ACC112 (cell line): ENCODE measurements around the gene NNAT.
"Not testable (repeated sequence)": the region's sequence is repeated elsewhere in the genome, so short reads cannot be mapped to it uniquely, and the experiment has no call there.

ENCODE experiments used
- H2AFZ ChIP-seq: fragments of 200-600 bp; sonication (generic); one replicate; pipeline ENCODE4 v1.6.0; 2017; ENCODE audit warnings: antibody characterized with exemption, low read length; ENCODE audit not compliant: unreplicated experiment
- H3K27ac ChIP-seq: fragments of 200-600 bp; sonication (generic); 2 replicates; pipeline ENCODE4 v1.5.1; 2014; ENCODE audit warnings: low read depth, mild to moderate bottlenecking, antibody characterized with exemption, low read length, moderate library complexity
- H3K27me3 ChIP-seq: fragments of 200-600 bp; sonication (generic); 2 replicates; pipeline ENCODE4 v1.6.1; 2014; ENCODE audit warnings: mild to moderate bottlenecking, antibody characterized with exemption, low read length, moderate library complexity, mixed read lengths; ENCODE audit not compliant: insufficient read depth
- H3K36me3 ChIP-seq: fragments of 200-600 bp; sonication (generic); 2 replicates; pipeline ENCODE4 v1.6.1; 2016; ENCODE audit warnings: mild to moderate bottlenecking, antibody characterized with exemption, low read length, moderate library complexity, mixed read lengths; ENCODE audit not compliant: insufficient read depth
- H3K4me1 ChIP-seq: fragments of 200-600 bp; sonication (generic); one replicate; pipeline ENCODE4 v1.6.1; 2016; ENCODE audit warnings: low read length, mixed read lengths; ENCODE audit not compliant: insufficient read depth, unreplicated experiment, control insufficient read depth
- H3K4me3 ChIP-seq: fragments of 200-600 bp; sonication (generic); 2 replicates; pipeline ENCODE4 v1.5.1; 2014; ENCODE audit warnings: mild to moderate bottlenecking, low read depth, low read length
- H3K79me2 ChIP-seq: fragments of 200-600 bp; sonication (generic); one replicate; pipeline ENCODE4 v1.6.0; 2016; ENCODE audit warnings: low read length; ENCODE audit not compliant: control insufficient read depth, unreplicated experiment, insufficient read depth

NNAT gene, protein sequence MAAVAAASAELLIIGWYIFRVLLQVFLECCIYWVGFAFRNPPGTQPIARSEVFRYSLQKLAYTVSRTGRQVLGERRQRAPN

DNA sequence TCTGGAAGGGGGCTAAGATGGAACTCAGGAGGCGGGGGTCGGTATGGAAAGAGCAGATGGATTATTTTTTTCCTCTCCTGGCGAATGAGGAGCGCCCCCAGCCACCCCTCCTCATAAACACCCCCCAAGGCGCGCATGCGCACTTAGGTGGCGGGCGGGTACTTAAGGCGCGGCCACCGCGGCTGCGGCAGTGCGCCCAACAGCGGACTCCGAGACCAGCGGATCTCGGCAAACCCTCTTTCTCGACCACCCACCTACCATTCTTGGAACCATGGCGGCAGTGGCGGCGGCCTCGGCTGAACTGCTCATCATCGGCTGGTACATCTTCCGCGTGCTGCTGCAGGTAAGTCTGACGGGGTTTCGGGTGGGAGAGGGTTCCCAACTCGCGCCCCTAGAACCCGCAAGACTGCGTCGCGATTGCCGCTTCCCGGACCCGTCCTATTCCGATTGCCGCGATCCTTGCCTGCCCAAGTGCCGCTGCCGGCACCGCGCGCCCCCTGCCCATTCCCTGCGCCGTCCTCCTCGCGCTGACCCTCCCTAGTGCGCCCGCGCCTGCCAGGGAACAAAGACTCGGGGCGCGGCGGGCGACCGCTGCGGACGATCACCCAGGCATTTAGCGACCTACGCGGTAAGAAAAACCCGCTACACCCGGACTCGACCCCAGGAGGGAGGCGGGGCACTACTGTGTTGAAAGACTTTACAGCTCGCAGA lies at the start of gene NNAT:
Gene NNAT, plus strand, starts transcription at position 190 of the 711 bp plus-strand sequence. Its CDS starts 82 bp downstream, at position 272.
- Histone ChIP-seq H2AFZ (no peak within 1 kb of the TSS), H3K27me3 (no peaks in the 10 kb centered on the region), H3K4me3 (no peak within 1 kb of the TSS)

DNA sequence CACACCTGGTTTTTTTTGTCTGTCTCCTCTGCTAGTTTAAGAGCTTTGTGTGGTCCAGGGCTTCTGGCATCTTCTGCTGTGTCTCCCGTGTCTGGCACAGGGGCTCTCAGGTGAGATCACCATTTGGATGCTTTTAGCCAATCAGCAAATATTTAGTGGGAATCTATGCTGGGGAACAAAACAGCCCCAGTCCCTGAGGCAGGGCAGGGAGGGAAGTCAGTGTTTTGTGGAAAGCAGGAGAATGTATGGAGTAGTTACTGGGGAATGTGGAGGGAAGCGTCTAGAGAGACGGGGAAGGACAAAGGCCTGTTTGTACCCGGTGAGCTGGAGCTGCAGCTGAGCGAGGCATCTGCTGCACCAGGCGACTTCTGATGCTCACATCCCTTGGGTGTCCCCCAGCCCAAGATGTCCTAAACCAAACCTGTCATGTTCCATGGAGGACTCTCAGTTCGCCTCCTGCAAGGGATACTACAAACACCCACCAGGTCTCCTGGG lies 49.3 kb upstream of the NNAT start:
- peaks cover 47% of the 10 kb centered on the region for H3K27me3 ChIP-seq
- no peaks in the 10 kb centered on the region for H3K4me1 ChIP-seq
- no peak overlapping the region for H2AFZ ChIP-seq
- no peaks in the 10 kb centered on the region for H3K36me3 ChIP-seq
- no peaks in the 10 kb centered on the region for H3K79me2 ChIP-seq
- H3K27ac ChIP-seq, result no peak overlapping the region
- H3K4me3 ChIP-seq, result no peak overlapping the region

More for the DNA sequence above, at the start of gene NNAT:
- peaks cover 14% of the 10 kb centered on the region for H3K4me1 ChIP-seq
- peaks cover 88% of the 10 kb centered on the region for H3K79me2 ChIP-seq
- H3K36me3 ChIP-seq, result peaks cover 13% of the 10 kb centered on the region
- no peak within 1 kb of the TSS for H3K27ac ChIP-seq

DNA sequence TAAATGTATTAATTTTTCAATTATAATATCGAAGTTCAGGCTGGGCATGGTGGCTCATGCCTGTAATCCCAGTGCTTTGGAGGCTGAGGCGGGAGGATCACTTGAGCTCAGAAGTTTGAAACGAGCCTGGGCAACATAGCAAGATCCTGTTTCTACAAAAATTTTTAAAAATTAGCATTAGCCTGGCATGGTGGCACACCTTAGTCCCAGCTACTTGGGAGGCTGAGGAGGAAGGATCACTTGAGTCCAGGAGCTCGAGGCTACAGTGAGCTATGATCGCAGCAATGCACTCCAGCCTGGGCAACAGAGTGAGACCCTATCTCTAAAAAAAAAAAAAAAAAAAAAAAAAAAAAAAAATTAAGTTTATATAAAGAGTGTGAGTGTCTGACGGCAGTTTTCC lies 48.6 kb upstream of the NNAT start:
- not testable (repeated sequence) for H3K79me2 ChIP-seq, H3K36me3 ChIP-seq, H2AFZ ChIP-seq, H3K4me1 ChIP-seq, H3K27ac ChIP-seq, H3K4me3 ChIP-seq
- H3K27me3 ChIP-seq, result peaks cover 47% of the 10 kb centered on the region

DNA sequence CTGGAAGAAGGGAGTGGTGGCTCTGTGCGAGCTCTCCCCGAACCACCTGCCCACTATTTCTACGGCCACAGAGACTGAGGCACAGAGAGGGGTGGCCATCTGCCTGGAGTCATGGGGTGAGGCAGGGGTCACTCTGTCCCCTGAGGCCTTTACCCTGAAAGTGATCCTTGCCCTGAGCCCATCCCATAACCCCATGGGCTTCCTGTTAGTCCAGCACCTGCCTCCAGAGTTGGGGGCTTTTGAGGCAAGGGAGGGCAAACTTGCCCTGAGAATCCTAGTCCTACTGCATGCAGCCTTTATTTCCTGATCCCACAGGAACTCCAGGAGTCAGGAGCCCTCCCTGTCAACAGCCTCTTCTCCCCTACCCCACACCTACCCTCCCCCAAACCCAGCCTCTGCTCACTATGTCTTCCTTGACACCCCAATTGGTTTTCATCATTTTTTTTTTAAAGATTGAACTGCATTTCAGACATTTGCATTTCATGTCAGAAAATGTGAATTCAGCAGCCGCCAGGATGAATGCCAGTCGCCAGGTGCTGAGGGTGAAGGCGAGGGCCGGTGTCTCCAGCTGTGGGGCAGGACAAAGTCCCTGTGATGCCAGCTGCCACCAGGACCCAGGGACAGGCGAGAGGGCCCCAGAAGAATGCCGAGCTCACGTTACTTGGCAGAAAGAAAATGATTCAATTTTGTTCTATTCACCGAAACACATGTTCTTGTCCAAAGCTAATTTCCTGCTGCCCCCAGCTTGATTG lies 47.6 kb upstream of the NNAT start:
- no peak overlapping the region for H3K4me3 ChIP-seq
- H3K27me3 ChIP-seq, result peaks cover 49% of the 10 kb centered on the region
- no peaks in the 10 kb centered on the region for H3K79me2 ChIP-seq
- H3K4me1 ChIP-seq, result no peaks in the 10 kb centered on the region
- no peak overlapping the region for H2AFZ ChIP-seq
- no peak overlapping the region for H3K27ac ChIP-seq
- H3K36me3 ChIP-seq, result no peaks in the 10 kb centered on the region

DNA sequence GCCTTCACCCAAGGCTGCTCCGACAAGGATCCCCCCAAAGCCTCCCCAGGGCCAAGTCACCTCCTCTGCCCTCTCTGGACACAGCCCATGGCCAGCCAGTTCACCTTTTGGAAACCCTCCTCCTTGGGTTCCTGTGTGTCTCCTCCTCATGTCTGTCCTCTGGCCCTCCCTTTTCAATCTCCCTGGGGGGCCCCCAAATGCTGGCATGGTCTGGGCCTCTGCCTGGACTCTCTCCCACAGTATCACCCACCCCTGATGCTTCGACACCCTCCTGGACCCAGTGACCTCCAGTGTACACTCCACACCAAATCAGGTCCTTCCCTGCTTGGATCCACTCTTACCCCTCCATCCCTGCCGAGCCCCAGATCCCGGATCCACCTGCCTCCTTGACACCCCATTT lies 46.7 kb upstream of the NNAT start:
- Histone ChIP-seq H3K27ac (no peak overlapping the region), H2AFZ (no peak overlapping the region), H3K79me2 (no peaks in the 10 kb centered on the region), H3K4me1 (no peaks in the 10 kb centered on the region), H3K36me3 (no peaks in the 10 kb centered on the region), H3K4me3 (no peak overlapping the region), H3K27me3 (peaks cover 59% of the 10 kb centered on the region)

DNA sequence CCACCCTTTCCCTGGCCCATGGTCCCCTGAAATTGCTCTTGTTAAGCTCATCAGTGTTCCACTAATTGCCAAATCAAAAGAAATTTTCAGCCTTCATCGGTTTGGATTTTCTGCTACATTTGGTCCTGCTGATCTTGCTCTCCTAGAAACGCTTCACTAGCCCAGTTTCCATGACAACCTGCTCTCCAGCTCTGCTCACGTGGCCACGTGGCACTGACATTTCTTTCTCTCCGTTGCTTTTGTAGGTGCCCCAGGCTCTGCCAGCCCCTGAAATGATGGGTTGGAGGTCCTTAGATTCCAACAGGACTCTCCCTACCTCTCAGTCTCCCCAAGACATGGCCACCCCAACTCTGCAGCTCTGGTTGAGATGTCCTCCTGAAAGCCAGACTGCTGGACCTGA lies 45.8 kb upstream of the NNAT start:
- peaks cover 67% of the 10 kb centered on the region for H3K27me3 ChIP-seq
- H3K27ac ChIP-seq, result no peak overlapping the region
- H3K4me3 ChIP-seq, result no peak overlapping the region
- no peak overlapping the region for H2AFZ ChIP-seq
- no peaks in the 10 kb centered on the region for H3K4me1 ChIP-seq
- no peaks in the 10 kb centered on the region for H3K36me3 ChIP-seq
- no peaks in the 10 kb centered on the region for H3K79me2 ChIP-seq

DNA sequence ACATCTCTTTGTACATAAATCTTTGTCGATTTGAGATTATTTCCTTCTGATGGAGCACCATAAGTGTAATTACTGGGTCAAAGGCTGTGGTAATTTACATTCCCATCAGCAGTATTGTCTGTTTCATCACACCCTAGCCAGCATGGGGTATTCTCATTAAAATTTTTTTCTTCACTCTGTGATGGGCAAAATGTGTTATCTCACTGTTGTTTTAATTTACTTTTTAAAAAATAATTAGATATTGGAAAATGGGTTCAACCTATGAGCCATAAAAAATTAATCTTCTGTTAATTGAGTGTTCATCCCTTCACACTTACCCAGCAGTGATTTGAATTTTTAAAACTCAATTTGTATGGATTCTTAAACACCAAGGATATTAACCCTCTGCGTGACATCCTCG lies 44.0 kb upstream of the NNAT start:
- H3K27me3 ChIP-seq, result peaks cover 80% of the 10 kb centered on the region
- H3K79me2 ChIP-seq, result no peaks in the 10 kb centered on the region
- no peak overlapping the region for H3K27ac ChIP-seq
- no peaks in the 10 kb centered on the region for H3K4me1 ChIP-seq
- H3K4me3 ChIP-seq, result no peak overlapping the region
- no peaks in the 10 kb centered on the region for H3K36me3 ChIP-seq
- H2AFZ ChIP-seq, result no peak overlapping the region

DNA sequence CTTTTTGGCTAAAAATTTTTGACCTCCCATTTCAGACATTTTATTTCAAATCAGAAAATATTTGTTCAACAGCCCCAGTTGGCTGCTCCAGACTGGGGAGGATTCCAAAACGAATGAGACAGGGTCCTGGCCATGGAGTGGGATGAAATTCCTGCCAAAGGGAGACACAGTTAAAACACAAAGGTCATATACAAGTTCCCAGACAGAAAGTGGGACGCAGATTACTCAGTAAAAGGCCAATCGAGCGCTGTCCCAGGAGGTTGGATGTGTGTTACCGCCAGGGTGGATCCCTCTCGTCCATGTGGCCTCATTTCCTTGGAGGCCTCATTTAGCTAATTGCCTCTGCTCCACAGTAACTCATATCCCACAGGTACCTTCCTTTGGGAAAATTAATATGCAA lies 41.8 kb upstream of the NNAT start:
- Histone ChIP-seq H3K36me3 (no peaks in the 10 kb centered on the region), H3K79me2 (no peaks in the 10 kb centered on the region), H2AFZ (no peak overlapping the region), H3K4me3 (no peak overlapping the region), H3K27me3 (peaks cover 87% of the 10 kb centered on the region), H3K27ac (no peak overlapping the region), H3K4me1 (no peaks in the 10 kb centered on the region)

DNA sequence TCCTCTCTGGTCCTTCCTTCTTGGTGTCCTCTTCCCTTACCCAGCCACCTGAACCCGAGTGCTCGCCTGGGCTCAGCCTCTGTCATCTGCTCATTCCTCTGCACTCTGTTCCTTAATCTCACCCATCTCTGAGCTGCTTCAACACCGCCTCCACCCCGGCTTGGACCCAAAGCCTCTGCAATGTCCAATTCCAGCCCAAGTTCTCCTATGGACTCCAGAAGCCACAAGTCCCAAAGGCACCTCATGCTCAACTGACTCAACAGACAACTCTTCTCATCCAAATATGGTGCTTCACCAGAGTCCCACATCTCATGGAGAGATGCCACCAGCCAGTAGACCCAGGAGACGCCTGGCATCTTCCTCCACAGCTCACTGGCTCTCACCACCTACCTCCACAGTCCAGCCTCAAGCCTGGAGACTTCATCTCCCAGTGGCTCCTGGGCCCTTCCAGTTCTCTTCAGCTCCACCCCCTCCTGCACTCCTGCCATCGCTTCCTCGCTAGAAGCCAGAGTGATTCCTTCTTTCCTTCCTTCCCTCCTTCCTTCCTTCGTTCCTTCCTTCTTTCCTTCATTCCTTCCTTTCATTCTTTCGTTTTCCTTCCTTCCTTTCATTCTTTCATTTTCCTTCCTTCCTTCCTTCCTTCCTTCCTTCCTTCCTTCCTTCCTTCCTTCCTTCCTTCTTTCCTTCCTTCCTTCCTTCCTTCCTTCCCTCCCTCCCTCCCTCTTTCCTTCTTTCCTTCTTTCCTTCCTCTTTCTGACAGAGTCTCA lies 40.9 kb upstream of the NNAT start:
- Histone ChIP-seq H3K79me2 (no peaks in the 10 kb centered on the region), H3K27me3 (peaks cover 86% of the 10 kb centered on the region), H2AFZ (no peak overlapping the region), H3K4me3 (no peak overlapping the region), H3K27ac (no peak overlapping the region), H3K36me3 (no peaks in the 10 kb centered on the region), H3K4me1 (no peaks in the 10 kb centered on the region)

DNA sequence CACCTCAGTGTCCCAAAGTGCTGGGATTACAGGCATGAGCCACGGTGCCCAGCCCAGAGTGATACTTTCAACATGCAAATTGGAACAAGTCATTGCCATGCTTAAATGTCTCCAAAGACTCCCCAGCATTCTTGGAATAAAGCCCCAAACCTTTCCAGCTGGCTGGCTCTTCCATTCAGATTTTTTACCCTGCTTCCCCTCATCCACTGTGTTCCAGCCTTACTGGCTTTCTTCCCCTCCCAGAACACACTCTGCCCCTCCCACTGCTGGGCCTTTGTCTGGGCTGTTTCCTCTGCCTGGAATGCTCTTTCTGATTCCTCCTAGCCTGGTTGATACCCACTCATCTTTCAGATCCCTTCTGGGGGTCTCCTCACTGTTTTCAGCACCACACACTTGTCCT lies 40.1 kb upstream of the NNAT start:
- Histone ChIP-seq H3K36me3 (no peaks in the 10 kb centered on the region), H3K4me3 (no peak overlapping the region), H3K27me3 (peaks cover 83% of the 10 kb centered on the region), H3K4me1 (no peaks in the 10 kb centered on the region), H2AFZ (no peak overlapping the region), H3K27ac (no peak overlapping the region), H3K79me2 (no peaks in the 10 kb centered on the region)
